Keratinocyte (primary cell): ENCODE data around the gene CXCR6. TPM values are rescaled to one million over a fixed set of nuclear protein-coding genes. Genes with fewer than 3 reads are reported as not detected.

Experiments
- DNase-seq: peaks from one replicate; pipeline ENCODE4 v3.0.0-alpha.2; 2011; ENCODE audit warnings: low read depth, missing footprints, low spot score
- FAIRE-seq: peaks from 2 replicates; lab custom pipeline; 2011; peaks lifted over from hg19 to GRCh38; lab: Jason Lieb, UNC
- H2AFZ ChIP-seq: 2 replicates; pipeline ENCODE4 v1.6.0; 2012; ENCODE audit warnings: low read length, control low read depth, inconsistent platforms; ENCODE audit not compliant: control insufficient read depth
- H3K27ac ChIP-seq: 2 replicates; pipeline ENCODE4 v1.5.1; 2011; ENCODE audit warnings: low read length; ENCODE audit not compliant: control insufficient read depth, insufficient read depth
- H3K27me3 ChIP-seq: 3 replicates; pipeline ENCODE4 v1.6.0; 2011; ENCODE audit warnings: low read length; ENCODE audit not compliant: control insufficient read depth, insufficient read depth; ENCODE audit errors: extremely low read depth
- H3K36me3 ChIP-seq, 2 experiments: 2 replicates in 1 of 2; 3 replicates in 1 of 2; pipeline ENCODE4 v1.5.1; 2011; ENCODE audit warnings: low read length in 2 of 2, mild to moderate bottlenecking in 1 of 2; ENCODE audit not compliant: control insufficient read depth in 2 of 2, insufficient read depth in 2 of 2; ENCODE audit errors: extremely low read depth in 1 of 2
- H3K4me1 ChIP-seq: 3 replicates; pipeline ENCODE4 v1.5.1; 2011; ENCODE audit warnings: low read length; ENCODE audit not compliant: control insufficient read depth, insufficient read depth; ENCODE audit errors: extremely low read depth
- H3K4me2 ChIP-seq: 3 replicates; pipeline ENCODE4 v1.6.0; 2011; ENCODE audit warnings: low read depth, low read length; ENCODE audit not compliant: control insufficient read depth, insufficient read depth; ENCODE audit errors: extremely low read depth
- H3K4me3 ChIP-seq, 3 experiments: fragments of 200-600 bp in 1 of 3; sonication (generic) in 1 of 3; 2 replicates in 2 of 3; 3 replicates in 1 of 3; pipeline ENCODE4 v1.5.1; 2011 to 2016; ENCODE audit warnings: low read length in 3 of 3, mild to moderate bottlenecking in 3 of 3, control low read depth in 2 of 3, inconsistent platforms in 1 of 3, low read depth in 1 of 3, mixed read lengths in 1 of 3, mixed run types in 1 of 3, moderate library complexity in 1 of 3; ENCODE audit not compliant: control insufficient read depth in 2 of 3, insufficient read depth in 2 of 3; ENCODE audit errors: extremely low read depth in 1 of 3
- H3K79me2 ChIP-seq: 2 replicates; pipeline ENCODE4 v1.6.0; 2012; ENCODE audit warnings: low read length; ENCODE audit not compliant: control insufficient read depth, insufficient read depth
- H3K9ac ChIP-seq: 3 replicates; pipeline ENCODE4 v1.6.0; 2011; ENCODE audit warnings: low read length; ENCODE audit not compliant: control insufficient read depth, insufficient read depth; ENCODE audit errors: extremely low read depth
- H3K9me1 ChIP-seq: 3 replicates; pipeline ENCODE4 v1.6.0; 2011; ENCODE audit warnings: low read length; ENCODE audit not compliant: control insufficient read depth, insufficient read depth; ENCODE audit errors: extremely low read depth
- H3K9me3 ChIP-seq: 2 replicates; pipeline ENCODE4 v1.5.1; 2012; ENCODE audit warnings: low read depth, low read length; ENCODE audit not compliant: control insufficient read depth
- H4K20me1 ChIP-seq: 3 replicates; pipeline ENCODE4 v1.6.0; 2011; ENCODE audit warnings: low read length; ENCODE audit not compliant: control insufficient read depth, insufficient read depth; ENCODE audit errors: extremely low read depth
- CTCF ChIP-seq, 3 experiments: IDR thresholded peaks in 1 of 3; conservative IDR thresholded peaks in 1 of 3; optimal IDR thresholded peaks in 1 of 3; 2 replicates in 2 of 3; 3 replicates in 1 of 3; pipeline versions ENCODE3 to v1.5.1; 2011; ENCODE audit warnings: low read length in 3 of 3, mild to moderate bottlenecking in 3 of 3, moderate library complexity in 2 of 3, control low read depth in 1 of 3, inconsistent platforms in 1 of 3; ENCODE audit not compliant: insufficient read depth in 2 of 3; ENCODE audit errors: extremely low read depth in 1 of 3
- EZH2 ChIP-seq: IDR thresholded peaks from one replicate; pipeline ENCODE4 v1.6.1; 2012; ENCODE audit warnings: inconsistent platforms, mild to moderate bottlenecking, low read length, moderate library complexity
- dilution Hi-C: fragments of 300-500 bp; cut with MboI; formaldehyde crosslinking; loops from one replicate; pipeline ENCODE4 v1.7.0; 2020; ENCODE audit warnings: low sequenced_read_pairs; ENCODE audit not compliant: extremely low pct_ligation_motif_present
- polyA plus RNA-seq, 5 experiments: library from polyadenylated mRNA; depleted of rRNA in 3 of 5; stranded (reverse) in 3 of 5; stranded (forward) in 1 of 5; unstranded in 1 of 5; fragments of >200 nt; gene quantifications; 1 replicate in 1 of 5; 2 replicates in 3 of 5; 3 replicates in 1 of 5; pipeline versions ENCODE4 v1.2.1 to v1.2.3, GENCODE V29; 2011 to 2012; ENCODE audit warnings: missing spikeins in 2 of 5, low read depth in 1 of 5, low replicate concordance in 1 of 5

CXCR6 gene
- polyA plus RNA-seq, 1 donor (not counting 4 experiments of a cell fraction or from before 2014, with no cell fraction given) = not detected

GRCh38 chr3:45922039-45922326 lies 21.3 kb upstream of the CXCR6 start:
- Histone ChIP-seq H3K9me1 (no peaks in the 10 kb centered on the region), H3K4me2 (no peak overlapping the region), H3K27ac (no peak overlapping the region), H4K20me1 (no peaks in the 10 kb centered on the region), H3K9me3 (no peaks in the 10 kb centered on the region), H3K4me3 (no peak overlapping the region), H3K9ac (no peak overlapping the region), H3K36me3 (peaks cover 6 to 10% of the 10 kb centered on the region in 2 experiments), H3K4me1 (no peaks in the 10 kb centered on the region), H2AFZ (no peak overlapping the region), H3K27me3 (no peaks in the 10 kb centered on the region), H3K79me2 (no peaks in the 10 kb centered on the region)
- DNase-seq = no peak
- FAIRE-seq = no peak
- TF ChIP-seq EZH2 = no peak
- TF ChIP-seq CTCF (optimal IDR thresholded peaks at IDR 0.05 in 1 of 3, IDR thresholded peaks at IDR 0.05 in 1 of 3, conservative IDR thresholded peaks at IDR 0.05 in 1 of 3; ENCODE audit: extremely low read depth in 1 of 3, insufficient read depth in 2 of 3, low read length in 3 of 3) = no peak
- dilution Hi-C loops = no loop called here

GRCh38 chr3:45922950-45923590 lies 20.2 kb upstream of the CXCR6 start:
- DNase-seq (no peak), FAIRE-seq (no peak)
- dilution Hi-C loops = no loop called here
- no peaks in the 10 kb centered on the region for H3K9me1 ChIP-seq
- no peak for TF ChIP-seq CTCF (optimal IDR thresholded peaks at IDR 0.05 in 1 of 3, IDR thresholded peaks at IDR 0.05 in 1 of 3, conservative IDR thresholded peaks at IDR 0.05 in 1 of 3; ENCODE audit: extremely low read depth in 1 of 3, insufficient read depth in 2 of 3, low read length in 3 of 3)
- TF ChIP-seq EZH2 = no peak
- no peaks in the 10 kb centered on the region for H3K27me3 ChIP-seq
- no peak overlapping the region for H3K4me3 ChIP-seq
- H3K27ac ChIP-seq = no peak overlapping the region
- H3K4me2 ChIP-seq = no peak overlapping the region
- H3K9ac ChIP-seq = no peak overlapping the region
- H3K79me2 ChIP-seq = no peaks in the 10 kb centered on the region
- peaks cover 6 to 10% of the 10 kb centered on the region in 2 experiments for H3K36me3 ChIP-seq
- H3K4me1 ChIP-seq = no peaks in the 10 kb centered on the region
- H2AFZ ChIP-seq = no peak overlapping the region
- no peaks in the 10 kb centered on the region for H4K20me1 ChIP-seq
- H3K9me3 ChIP-seq = no peaks in the 10 kb centered on the region
